MG63 (cell line): Measurements from ENCODE around the gene OOSP4A. TPM values are rescaled to one million over a fixed set of nuclear protein-coding genes. Genes with fewer than 3 reads are reported as not detected.

Experiments
- total RNA-seq: library from RNA; depleted of rRNA; stranded (reverse); fragments of >200 nt; shearing (Covaris generic); gene quantifications from 2 replicates; pipeline ENCODE4 v1.2.3, GENCODE V29; 2014; ENCODE audit warnings: low replicate concordance; rRNA removed

Gene OOSP4A
- total RNA-seq, 1 experiment from 2014 or later = not detected

Other genes with a start within 250 kb of the OOSP4A start
- gene STX3, start 208.7 kb upstream of the OOSP4A start, total RNA-seq = 5.6 and 9.4 TPM in 2 replicates
- gene MRPL16, start 153.3 kb upstream of the OOSP4A start, total RNA-seq = 71.5 and 139 TPM in 2 replicates
- gene CBLIF, start 118.5 kb upstream of the OOSP4A start, total RNA-seq = not detected in 2 replicates
- not detected in 2 replicates for gene TCN1, start 97.5 kb upstream of the OOSP4A start, total RNA-seq
- not detected in 2 replicates for gene OOSP3, start 85.3 kb upstream of the OOSP4A start, total RNA-seq
- not detected in 2 replicates for gene OOSP1, start 25.6 kb upstream of the OOSP4A start, total RNA-seq
- gene OOSP4B, start 53.1 kb downstream of the OOSP4A start, total RNA-seq = not detected in 2 replicates
- not detected in 2 replicates for gene OOSP2, start 76.4 kb downstream of the OOSP4A start, total RNA-seq
- gene MS4A3, start 92.6 kb downstream of the OOSP4A start, total RNA-seq = not detected in 2 replicates
- not detected in 2 replicates for gene MS4A2, start 124.6 kb downstream of the OOSP4A start, total RNA-seq
- gene MS4A6A, start 219.1 kb downstream of the OOSP4A start, total RNA-seq = not detected in 2 replicates